ENCODE data around the gene SNX21. TPM values are rescaled to one million over a fixed set of nuclear protein-coding genes. Genes with fewer than 3 reads are reported as not detected.
"Not testable (repeated sequence)": the region's sequence is repeated elsewhere in the genome, so short reads cannot be mapped to it uniquely, and the experiment has no call there.

Gene SNX21
- total RNA-seq, 1 donor from 2014 or later: 34.6 TPM

- peak; percentile 40 for DNase-seq (ENCODE audit: low spot score)
These were observed 9.4 kb upstream of the SNX21 start for GRCh38 chr20:45823949-45824835.

- DNase-seq (ENCODE audit: low spot score): peak; percentile 18
These were observed 7.1 kb upstream of the SNX21 start for GRCh38 chr20:45826381-45827019.

GRCh38 chr20:45827030-45827652 is 6.5 kb upstream of the SNX21 start, which contains the start of gene TNNC2:
TSS of gene TNNC2 (minus strand) at chr20:45827312. CDS start at chr20:45827248, 64 bp downstream.
- no peak for DNase-seq (ENCODE audit: low spot score)

- DNase-seq (ENCODE audit: low spot score): no peak
These were observed 5.9 kb upstream of the SNX21 start for GRCh38 chr20:45827712-45828111.

DNA sequence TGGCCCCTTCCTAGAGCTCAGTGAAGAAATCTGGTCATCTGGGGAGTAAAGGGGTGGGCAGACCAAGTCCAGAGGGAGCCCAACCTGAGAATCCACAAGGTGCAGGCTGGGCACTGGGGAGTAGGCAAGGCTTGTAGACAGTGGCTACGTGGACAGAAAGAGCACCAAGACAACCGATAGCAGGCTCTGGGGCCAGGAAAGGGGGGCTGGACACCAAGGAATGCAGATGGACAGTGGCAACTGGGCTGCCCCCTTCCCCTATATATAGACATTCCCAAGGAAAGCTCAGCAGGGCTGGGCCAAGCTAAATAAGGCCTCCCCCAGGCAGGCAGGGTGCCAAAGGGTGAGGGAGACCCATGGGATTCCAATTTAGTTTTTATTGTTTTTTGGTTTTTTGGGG is 5.0 kb upstream of the SNX21 start:
- DNase-seq (ENCODE audit: low spot score): no peak

DNA sequence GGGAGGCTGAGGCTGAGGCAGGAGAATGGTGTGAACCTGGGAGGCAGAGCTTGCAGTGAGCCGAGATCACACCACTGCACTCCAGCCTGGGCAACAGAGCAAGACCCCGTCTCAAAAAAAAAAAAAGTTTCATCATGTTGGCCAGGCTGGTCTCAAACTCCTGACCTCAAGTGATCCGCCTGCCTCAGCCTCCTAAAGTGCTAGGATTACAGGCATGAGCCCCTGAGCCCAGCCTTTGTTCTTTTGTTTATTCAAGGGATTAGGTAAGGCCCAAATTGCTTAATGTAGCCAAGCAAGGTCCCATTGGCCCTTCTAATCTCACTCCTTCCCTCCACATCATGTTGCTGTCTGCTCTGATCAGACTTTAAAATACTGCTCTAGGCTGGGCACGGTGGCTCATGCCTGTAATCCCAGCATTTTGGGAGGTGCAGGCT is 3.9 kb upstream of the SNX21 start:
- DNase-seq (ENCODE audit: low spot score): not testable (repeated sequence)

DNA sequence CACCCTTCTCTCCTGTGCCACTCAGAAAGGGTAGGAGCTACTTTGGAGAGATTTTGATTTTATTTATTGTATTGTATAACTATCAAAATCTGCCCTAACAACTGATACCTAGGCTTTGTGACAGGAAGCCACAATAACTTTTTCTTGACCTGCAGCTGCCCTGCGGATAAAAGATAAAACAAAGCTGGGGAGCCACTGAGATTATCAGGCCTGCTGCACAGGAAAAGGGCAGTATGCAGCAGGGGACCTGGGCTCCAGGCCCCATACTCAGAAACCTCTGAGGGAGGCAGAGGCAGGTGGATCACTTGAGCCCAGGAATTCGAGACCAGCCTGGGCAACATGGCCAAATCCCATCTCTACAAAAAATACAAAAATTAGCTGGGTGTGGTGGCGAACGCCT is 980 bp upstream of the SNX21 start:
- DNase-seq (ENCODE audit: low spot score): no peak

DNA sequence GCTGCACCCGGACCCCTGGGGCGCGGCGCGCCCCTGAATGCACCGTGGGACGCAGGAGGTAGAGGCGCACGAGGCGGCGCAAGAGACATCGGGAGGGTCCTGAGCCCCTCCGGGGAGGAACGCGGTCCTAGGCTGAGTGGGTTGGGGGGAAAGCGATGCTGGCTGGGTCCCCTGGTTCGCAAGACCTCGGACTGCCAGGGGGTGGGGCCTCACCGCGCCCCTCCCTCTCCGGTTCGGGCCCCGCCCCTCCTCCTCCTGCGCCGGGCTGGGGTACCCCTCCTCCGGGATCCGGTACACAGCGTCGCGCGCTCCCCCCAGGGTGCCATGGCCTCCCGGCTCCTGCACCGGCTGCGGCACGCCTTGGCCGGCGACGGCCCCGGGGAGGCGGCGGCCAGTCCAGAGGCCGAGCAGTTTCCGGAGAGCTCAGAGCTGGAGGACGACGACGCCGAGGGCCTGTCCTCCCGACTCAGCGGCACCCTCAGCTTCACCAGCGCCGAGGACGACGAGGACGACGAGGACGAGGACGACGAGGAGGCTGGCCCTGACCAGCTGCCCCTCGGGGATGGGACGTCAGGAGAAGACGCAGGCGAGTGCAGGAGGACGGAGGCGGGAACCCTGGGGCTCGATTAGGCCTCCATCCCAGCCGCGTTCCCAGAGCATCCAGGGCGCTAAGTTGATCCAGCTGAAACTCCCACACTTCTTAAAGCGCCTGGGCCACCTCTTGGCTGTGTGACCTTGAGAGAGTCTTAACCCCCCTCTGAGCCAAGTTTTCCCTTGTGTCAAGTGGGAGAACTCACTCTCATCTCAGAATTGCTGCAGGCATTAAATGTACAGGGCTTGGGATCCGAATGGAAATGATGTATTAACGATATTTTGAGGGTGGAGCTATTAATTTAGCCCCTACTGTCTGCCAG is 541 bp downstream of the SNX21 start:
- peak; percentile 58 for DNase-seq (ENCODE audit: low spot score)

GRCh38 chr20:45834797-45835161 is 1.2 kb downstream of the SNX21 start:
- DNase-seq (ENCODE audit: low spot score): no peak

DNA sequence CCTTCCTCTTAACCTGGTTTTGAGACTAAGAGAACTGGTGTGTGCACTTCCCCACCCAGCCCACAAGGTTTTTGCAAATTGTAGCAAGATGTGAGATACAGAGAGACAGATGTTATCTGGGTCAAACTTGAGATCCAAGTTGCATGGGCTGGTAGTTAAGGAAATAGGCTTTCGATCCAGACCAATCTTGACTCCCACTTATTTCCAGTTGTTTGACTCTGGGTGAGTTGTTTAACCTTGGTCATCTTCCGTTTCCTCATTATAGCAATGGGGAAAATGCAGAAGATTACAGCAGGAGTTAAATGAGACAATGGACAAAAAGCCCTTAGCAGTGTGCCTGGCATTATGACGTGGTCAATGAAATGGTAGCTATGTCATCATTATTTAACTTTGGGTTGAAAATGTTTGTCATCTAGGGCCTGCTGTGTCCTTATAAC is 1.7 kb downstream of the SNX21 start:
- DNase-seq (ENCODE audit: low spot score): no peak

- DNase-seq (ENCODE audit: low spot score): no peak
These were observed 2.2 kb downstream of the SNX21 start for GRCh38 chr20:45835825-45836224.

DNA sequence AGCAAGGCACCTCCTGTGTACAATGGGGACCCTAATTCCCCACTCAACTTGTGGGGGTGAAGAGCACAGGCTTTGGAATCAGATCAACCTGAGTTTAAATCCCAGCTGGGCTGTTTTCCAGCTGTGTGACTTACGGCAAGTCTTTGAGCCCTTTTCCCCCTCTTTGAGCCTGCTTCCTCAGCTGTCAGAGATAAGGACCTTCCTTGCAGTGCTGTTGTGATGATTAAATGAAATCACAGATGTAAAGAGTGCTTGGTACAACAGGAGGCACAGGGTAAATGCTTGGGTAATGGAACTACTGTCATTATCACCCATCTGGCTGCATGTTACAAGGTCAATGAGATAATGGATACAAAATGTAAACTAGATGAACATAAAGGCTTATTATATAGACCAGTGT is 3.2 kb downstream of the SNX21 start:
- no peak for DNase-seq (ENCODE audit: low spot score)

- DNase-seq (ENCODE audit: low spot score): no peak
These were observed 7.2 kb downstream of the SNX21 start for GRCh38 chr20:45840700-45841198.

DNA sequence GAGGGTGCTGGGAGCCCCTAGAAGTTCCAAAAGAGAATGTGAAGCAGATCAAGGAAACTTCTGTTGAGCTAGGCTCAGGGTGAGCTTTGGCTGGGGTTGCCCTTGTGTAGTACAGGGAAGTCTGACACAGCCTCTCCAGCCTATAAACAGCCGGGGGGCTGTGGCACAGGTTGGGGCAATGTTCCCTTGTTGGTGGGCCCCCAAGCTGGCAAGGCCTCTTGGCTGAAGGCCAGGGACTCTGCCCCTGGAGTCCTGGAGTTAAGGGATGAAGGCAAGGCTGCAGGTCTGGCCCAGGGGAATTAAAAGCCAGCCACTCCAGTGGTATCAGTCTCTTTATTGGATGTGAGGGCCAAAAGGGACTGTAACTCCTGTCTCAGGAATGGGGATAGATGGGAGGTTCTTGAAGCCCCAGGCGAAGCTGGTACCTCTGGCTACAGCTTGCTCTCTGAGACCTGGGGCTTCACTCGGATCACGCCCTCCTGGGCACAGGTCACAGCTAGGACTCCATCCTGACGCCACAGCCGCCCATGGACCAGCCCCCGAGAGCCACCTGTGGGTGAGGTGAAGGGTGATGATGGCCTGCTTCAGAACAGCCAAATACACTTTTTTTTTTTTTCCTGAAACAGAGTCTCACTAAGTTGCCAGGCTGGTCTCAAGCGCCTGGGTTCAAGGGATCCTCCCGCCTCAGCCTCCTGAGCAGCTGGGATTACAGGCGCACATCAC is 8.0 kb downstream of the SNX21 start:
- no peak for DNase-seq (ENCODE audit: low spot score)

DNA sequence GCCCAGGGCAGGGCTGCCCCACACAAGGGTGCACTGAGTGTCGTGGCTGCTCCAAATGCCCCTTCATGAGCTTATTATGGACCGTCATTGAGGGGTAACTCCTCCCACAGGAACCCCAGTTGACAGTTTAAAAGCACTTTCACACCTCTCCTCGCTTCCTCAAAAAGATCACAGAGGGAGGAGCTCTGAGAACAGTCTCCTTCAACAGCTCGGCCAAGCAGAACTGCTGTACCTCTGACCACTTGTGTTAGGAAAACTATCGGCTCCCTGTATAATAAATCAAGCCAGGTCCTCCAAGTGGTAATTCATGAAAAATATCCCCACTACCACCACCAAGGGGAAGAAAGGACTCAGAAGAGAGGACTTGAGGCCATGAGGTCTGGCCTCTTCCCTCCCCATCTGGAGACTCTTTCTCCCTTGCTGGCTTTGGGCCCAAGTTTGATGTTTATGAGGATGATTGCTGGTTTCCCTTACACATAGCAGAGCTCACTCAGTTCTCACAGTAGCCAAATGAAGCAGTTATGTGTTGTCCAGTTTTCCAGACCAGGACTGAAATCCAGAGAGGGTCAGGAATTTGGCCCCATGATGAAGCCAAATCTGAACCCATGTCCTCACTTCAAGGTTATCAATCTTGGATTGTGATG is 8.7 kb downstream of the SNX21 start:
- DNase-seq (ENCODE audit: low spot score): no peak

GRCh38 chr20:45843506-45843905 is 9.9 kb downstream of the SNX21 start:
- no peak for DNase-seq (ENCODE audit: low spot score)

DNA sequence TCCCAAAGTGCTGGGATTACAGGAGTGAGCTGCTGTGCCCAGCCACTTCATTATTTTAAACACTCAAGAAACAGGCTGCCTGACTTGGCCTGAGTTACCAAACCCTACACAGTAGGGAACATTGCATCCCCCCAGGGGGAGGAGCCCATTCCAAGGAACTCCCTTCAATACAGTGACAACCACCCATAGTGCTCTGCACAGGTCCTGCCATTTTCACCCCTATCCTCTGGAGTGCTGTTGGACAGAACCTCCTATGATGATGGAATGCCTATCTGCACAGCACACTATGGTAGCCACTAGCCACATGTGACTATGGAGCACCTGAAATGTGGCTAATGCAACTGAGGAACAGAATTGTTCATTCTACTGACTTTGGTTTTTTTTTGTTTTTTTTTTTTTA is 11.9 kb downstream of the SNX21 start:
- no peak for DNase-seq (ENCODE audit: low spot score)

DNA sequence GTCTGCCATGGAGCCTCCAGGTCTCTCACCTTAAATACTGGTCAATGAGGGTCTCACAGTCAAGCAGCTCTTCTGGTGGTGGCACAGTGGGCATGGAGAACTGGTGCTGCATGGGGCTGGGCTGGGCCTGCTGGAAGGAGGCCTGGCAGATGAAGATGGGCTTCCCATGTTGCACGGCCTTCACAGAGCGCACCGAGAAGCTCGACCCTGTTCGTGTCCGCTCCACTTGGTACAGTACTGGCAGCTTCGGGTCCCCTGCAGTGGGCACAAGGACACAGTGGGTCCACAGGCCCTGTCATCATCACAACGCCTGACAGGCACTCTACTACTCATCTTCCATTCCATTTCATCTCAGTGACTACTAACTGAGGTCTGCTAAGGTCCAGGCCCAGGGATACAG is 14.8 kb downstream of the SNX21 start:
- no peak for DNase-seq (ENCODE audit: low spot score)

GRCh38 chr20:45848969-45849582 is 15.5 kb downstream of the SNX21 start:
- no peak for DNase-seq (ENCODE audit: low spot score)

- DNase-seq (ENCODE audit: low spot score): no peak
These were observed 16.6 kb downstream of the SNX21 start for GRCh38 chr20:45850238-45850637.
